Mesenteric fat pad (tissue), 1 donor: ENCODE results near the gene ASTN1. TPM values are rescaled to one million over a fixed set of nuclear protein-coding genes. Genes with fewer than 3 reads are reported as not detected.
"Not testable (repeated sequence)": the region's sequence is repeated elsewhere in the genome, so short reads cannot be mapped to it uniquely, and the experiment has no call there.

ENCODE experiments used
- DNase-seq: peaks from one replicate; pipeline ENCODE4 v3.0.0-alpha.2; 2020; ENCODE audit warnings: low spot score
- total RNA-seq: library from RNA; stranded (reverse); fragmentation: NEBNext Ultra II Directional; extraction: Animal tissue kit (Norgen Biotek cat#: 25700); gene quantifications from one replicate; pipeline ENCODE4 v1.2.1, GENCODE V29; 2021
- donor health status: DM: yes; HTN: yes; CAD: no.

The ASTN1 gene
- total RNA-seq, 1 donor from 2014 or later: 0.32 TPM

DNA sequence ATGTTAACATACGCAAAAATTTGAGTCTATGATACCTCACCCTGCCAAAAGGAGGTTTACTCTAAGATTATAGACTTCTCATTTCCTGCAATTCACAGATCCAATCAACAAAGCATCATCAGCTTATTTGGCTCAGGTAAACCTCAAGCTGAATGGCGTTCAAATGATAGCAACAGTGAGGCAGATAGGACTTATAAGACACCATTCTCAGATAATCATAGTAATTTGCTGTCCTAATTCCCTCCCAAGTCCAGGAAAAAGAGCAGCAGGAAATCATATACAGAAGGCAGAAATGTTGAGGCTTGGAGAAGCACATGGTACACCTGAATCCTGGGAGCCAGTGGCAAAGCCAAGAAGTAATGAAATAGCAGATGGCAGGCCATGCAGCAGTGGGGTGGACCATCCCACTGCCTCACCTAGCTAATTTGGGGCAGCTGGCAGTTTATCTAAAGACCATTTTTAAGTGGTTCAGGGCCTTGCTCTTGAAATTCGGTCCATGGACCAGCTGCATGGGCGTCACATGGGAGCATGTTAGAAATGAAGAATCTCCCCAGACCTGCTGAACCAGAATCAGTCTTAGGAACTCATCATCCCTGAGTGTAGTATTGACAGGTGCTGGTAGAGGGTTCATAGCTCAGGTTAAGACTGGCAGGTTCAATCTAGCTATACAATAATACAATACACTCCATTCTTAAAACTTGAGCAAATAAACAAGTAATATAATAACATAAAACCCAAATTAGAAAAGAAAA is 57.7 kb downstream of the ASTN1 start:
- DNase-seq: no peak

DNA sequence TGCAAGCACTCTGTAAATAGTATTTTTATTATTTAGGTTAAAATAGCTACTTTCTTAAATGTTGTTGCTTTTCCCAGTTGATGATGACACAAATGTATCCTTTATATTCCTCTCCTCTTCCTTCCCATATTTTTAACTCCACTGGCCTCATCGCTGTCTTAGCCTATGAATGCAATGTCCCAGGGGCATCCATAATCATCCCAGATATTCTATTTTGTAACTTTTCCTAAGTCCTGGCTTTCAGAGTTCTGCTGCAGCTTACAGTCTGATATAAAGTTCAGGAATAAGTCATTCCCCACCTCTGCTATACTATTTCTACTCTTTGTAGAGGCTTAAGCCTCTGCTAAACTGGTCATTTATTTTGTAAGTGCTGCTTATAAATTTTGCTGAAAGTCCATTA is 58.3 kb downstream of the ASTN1 start:
- no peak for DNase-seq

DNA sequence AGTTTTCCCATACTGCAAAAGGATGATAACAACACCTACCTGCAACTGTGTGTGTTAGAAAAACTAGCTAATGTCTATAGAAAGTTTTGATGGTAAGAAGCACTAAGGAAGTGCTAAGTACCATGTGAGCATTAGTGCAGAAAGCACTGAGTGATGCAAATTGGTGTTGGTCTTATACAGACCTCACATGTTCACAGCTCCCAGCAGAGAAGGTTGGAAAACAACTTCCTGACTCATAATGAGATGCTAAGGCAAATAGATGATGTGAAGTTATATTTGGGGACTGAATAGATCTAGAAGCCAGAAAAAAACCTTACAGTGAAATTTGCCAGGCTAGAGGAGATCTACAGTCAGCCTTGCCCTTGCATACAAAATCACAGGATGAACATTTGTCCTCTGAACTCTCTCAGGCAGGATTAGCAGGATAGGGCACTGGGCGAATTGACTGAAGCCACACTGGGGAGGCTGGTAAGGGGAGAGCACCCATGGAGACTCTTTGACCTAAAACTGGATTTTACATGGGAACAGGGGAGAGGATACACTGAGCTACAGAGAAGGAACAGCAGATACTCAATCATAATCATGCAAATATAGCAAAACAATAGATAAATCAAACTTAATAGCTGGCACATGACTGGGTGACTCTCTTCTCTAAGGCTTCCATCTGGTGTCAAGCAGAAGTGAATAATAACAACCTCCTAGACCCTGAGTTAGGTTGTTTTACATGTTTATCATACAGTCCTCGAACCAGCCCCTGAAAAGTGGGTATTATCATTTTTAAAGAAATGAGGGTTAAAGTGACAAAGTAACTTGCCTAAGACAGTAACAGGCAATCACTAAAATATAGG is 61.3 kb downstream of the ASTN1 start:
- DNase-seq: no peak

DNA sequence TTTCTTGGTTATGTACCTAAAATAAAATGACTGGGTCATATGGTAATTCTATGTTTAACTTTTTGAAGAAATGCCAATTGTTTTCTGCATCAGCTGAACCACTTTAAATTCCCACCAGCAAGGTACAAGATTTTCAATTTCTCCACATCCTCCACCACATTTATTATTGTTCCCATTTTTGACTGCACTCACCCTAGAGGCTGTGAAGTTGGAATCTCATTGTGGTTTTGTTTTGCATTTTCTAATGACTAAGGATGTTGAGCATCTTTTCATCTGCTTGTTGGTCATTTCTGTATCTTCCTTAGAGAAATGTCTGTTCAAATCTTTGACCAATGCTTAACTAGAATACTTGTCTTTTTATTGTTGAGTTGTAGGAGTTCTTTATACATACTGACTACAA is 72.5 kb downstream of the ASTN1 start:
- no peak for DNase-seq

DNA sequence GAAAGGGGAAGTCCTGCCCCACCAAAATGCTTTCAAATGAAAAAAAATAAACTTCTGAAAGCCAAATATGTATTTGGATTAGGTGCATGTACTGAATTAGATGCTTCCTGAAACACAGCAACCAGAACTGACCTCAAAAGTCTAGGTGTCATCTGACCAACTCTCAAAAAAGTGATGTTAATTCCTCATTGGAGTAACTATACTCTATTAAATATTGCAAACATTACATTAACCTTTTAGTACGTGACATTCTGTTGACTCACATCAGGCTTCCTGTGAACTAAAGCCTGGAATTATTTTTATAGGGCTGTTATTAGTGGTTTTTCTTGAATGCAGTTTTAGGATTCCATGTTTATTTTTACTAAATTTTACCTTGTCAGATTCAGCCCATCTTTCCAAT is 73.5 kb downstream of the ASTN1 start:
- DNase-seq: no peak

DNA sequence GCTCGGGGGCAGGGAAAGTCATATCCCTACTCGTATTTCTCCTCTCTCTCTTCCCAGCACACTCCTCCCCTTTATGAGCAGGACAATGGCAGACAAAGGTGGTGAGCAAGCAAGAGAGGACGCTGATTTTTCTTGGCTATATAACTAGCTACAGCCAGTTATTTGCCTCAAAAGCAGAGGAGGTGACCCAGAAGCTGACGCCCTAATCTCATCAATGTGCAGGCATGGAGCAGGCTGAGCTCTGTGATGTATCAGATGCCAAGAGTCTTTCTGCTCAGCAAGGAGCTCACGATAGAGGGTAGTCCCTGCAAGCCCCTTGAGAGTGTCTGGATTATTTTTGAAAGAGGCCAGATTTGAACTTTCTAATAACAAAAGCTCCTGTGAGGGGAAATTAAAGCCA is 75.5 kb downstream of the ASTN1 start:
- DNase-seq: no peak

DNA sequence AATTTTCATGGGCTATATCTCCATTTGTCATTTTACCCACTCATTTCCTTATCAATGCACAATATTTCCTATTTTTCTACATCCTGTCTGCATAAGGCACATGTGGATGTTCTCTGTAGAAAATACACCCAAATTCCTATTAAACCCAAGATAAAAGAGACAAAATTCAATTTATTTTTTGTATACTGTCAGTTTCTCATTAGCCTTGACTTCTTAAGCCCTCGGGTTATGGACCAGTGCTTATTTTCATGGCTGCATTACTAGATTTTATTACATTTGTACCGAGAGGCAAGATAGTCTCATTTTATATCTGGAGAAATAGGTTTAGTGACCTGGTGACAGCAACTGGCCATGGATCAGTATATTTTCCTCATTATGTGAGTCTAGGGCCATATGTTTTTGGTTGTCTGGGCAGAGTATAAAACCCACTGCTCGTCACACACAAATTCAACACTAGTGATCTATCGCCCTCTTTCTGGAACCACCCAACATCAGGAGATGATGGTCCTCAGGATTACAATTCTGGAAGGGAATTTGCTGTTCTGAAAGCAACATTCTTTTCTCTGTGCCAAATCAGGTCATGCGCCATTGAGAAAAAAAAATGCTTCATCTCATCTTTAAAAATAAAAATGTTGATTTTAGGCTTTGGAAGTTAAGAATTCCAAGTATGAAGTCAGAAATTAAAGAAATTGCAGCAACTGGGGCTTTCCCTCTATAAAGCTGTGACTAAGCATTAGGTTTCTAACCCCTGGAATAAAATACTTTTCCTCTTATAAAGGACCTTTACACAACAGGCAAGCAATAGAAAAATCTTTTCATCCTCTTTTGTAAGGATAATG is 81.4 kb downstream of the ASTN1 start:
- no peak for DNase-seq

DNA sequence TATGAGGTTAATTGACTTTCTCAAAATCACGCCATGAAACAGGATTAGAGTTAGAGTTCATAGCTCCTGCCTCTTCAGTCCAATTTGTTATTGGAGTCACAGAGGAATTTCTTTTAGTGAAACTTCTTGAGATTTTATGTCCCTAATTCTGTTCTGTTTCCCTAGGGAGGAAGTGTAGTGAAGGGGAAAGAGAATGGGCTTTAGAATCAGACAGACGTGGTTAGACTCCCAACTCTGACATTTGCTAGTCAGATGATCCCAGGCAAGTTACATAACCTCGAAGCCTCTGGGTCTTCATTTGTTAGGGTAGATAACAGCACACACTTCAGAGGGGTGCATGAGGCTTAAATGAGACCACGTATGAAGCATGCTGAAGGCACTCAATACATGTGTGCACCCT is 83.9 kb downstream of the ASTN1 start:
- DNase-seq: no peak

DNA sequence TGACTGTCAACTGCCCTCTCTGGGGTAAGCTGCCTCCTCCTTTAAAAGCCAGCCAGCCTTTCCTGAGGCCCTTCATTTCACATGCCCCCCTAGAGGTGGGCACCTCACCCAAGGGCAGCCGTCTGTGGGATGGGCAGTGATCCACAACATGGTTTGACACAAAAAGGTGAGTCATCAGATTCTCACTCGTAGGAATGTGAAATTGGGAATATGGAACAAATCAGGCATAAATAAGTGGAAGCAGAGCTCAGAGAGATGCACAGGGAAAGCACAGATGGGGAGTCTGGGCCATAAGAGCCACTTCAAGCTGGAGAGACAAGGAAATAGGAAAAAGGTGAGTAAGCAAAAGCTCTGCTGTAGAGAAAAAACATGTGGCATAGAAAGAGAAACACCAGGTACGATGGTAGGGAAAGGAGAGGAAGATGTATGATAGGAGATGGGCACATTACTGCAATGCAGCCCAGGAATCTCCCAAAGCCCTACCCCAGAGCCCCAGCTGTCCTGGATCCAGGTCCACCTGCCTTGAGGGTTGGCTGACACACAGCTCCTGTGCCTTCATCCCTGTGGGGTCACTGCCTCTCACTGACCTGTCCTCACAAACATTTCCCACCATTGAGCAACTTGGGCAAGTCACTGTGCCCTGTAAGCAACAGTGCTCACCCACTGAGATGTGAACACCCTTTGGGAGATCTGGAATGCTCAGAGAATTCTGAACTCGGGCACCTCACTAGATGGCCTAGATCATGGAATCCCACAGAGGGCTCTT is 86.6 kb downstream of the ASTN1 start:
- DNase-seq: no peak

DNA sequence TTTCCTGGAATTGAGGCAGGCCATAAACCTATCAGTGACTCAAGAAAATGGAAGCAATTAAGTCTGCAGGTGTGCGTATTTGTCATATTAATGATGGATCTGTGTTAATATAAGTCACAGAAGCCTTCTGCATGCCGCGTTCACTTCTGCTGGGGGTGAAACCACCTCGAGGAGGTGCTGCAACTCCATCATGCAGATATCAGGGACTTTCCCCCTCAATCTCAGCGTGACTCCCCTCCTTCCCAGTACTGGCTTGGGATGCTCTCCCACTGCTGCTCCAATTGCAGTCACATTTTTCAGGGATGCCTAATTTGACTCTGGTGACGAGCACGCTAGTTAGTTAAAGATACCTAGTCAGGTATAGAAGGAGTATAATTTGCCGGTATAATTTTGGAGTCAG is 87.5 kb downstream of the ASTN1 start:
- DNase-seq: no peak

DNA sequence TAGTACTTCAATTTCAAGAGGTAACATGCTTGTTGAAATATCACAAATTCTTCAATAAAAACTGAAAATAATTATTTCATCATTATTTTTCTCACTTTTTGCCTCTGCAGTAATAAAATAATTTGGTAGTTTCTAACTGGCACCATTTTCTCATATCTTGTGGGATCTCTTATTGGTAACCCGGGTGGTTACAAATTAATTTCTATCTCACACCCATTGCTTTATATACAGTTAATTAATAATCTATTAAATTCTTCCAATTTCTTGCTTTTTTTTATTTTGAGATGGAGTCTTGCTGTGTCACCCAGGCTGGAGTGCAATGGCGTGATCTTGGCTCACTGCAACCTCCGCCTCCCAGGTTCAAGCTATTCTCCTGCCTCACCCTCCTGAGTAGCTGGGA is 89.7 kb downstream of the ASTN1 start:
- DNase-seq: not testable (repeated sequence)

DNA sequence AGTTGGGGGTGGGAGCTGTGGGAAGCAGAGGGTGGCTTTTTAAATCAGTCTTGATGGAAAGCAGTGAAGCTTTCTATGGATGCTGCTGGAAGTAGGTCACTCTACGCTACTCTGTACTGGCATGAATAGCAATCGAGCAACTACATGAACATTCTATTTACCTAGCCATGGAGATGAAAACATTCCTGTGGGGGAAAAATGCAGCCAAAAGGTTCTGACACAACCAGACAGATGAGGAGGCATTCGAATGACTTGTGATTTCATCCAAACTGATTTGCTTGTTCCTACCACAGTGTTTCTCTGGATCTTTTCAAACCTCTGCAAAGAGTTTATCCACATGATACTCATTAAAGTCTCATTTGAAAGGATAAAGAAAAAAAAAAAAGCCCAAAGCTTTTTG is 95.0 kb downstream of the ASTN1 start:
- DNase-seq: no peak

DNA sequence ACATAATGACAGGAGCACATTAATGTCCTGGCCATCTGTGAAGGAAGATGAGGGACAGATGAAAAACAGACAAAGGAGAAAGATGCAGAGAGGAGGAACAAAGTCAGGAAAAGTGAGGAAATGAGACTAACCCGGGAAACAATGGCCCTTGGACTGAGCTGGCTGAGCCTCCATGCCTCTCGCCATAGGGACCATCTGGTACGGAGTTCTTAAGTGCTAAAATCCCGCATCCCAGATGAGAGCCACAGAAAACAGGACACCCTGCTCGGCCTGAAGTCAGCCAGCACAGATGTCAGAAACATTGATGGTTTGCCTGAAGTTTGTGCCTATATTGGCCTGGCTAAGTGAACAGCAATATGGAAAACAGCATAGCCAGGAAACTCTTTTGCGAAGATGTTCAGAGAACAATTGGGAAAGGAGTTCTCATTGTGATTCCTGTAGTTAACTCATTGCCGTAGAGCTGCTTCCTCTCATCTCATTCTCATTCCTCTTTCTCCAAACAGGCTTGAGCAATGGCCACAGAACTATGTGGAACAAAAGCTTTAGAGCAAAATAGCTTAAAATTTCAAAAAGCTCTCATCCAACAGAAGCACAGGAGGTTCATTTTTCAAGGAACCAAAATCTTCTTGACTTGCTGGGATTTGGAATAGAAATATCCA is 96.6 kb downstream of the ASTN1 start:
- DNase-seq: no peak

DNA sequence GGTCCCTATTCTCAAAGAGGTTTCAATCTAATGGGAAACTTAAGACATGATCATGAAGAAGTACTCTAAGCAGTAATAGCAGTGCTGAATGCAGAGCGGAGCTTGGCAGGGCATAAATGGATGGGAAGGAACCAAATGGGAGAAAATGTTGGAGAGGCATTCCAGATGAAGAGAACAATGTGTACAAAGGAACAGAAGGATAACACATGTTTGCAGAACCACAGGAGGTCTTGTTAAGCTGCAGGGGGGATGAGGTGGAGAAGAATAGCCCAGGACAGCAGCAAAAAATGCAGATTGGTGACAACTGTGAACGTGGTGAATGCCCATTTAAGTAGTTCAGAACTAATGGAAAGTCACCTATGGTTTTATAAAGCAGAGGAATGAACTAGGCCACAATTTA is 99.1 kb downstream of the ASTN1 start:
- no peak for DNase-seq

DNA sequence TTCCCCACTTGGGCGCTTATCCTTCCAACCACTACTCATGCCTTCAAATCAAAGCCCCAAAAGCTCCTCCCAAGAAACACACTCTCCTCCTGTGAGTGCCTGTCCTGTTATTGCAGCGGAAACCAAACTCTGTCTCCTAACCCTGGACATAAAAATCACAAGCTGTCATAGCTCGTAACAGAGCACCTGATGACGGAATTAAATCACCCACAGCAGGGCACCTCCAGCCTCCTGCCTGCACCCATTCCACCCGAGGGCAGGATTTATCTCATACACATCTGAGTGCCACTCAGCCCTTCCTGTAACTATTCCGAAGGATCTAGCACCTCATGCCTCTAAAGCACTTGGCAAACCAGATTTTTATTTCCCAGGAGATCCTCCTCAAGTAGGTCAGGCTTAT is 100.9 kb downstream of the ASTN1 start:
- no peak for DNase-seq

DNA sequence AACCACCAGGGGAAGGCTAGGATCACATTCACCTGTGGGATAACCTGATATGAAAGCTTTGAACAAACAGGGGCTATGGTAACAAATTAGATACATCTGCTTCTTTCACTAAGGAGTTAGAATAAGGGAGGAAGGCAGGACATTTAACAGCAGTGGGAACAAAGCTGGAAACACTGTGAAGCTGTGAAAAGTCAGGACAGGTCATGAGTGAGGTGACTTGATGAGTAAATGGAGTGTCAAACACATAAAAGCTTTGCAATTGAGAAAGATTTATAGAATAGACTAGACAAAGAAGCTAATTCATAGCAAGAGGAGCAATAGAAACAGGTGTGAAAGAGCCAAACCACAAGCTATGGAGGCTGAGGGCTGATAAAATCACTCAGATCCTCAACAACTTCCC is 110.0 kb downstream of the ASTN1 start:
- no peak for DNase-seq

DNA sequence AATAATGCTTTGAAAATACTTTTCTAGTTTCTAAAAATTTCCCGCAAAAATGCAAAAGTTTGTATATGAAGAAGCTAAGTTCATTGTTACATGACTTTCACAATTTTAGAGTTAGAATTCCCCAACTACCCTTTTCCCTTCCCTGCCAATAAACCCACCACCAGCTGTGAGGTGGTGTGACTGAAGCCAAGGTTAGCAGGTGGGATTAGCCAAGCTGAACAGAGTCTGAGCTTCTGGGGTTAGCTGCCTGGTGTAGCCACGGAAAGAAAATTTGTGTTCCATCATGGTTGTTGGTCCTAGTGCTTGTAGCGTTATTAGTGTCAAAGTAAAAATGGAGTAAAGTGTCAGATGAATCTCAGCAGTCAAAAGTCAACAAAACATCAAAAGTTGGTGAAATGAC is 110.9 kb downstream of the ASTN1 start:
- DNase-seq: no peak

DNA sequence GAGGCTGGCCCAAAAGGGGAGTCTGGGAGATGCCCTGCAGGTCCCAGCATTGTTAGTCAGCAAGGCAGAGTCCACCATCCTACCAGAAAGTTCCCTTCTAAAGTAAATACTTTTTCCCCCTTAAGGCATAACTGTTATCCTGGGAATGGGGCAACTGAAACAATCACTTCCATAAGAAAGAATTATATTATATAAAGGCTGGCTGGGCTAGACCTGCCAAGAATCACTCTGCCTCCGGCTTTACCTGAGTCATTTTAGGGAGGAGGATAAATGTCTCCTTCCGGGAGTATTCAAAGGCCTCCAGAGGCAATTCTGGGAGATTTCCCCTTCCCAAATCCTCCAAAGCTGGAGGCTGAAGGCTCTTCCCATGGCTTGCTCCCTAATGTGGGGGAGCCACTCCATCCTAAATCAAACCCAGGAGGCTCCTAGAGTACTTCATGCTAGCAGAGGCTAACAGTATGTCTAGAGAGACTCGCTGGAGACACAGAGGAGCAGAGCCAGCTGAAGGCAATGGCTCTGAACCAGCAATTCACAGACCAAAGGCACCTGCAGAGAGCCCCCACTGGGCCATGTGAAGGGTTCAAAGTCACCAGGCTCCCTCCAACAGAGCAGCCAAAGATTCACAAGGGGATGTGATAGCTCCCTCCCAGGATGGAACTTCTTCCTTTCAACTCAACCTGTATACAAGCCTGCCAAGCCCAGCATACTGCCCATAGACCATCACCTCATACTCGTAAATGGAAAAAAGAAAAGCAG is 116.0 kb downstream of the ASTN1 start:
- no peak for DNase-seq

DNA sequence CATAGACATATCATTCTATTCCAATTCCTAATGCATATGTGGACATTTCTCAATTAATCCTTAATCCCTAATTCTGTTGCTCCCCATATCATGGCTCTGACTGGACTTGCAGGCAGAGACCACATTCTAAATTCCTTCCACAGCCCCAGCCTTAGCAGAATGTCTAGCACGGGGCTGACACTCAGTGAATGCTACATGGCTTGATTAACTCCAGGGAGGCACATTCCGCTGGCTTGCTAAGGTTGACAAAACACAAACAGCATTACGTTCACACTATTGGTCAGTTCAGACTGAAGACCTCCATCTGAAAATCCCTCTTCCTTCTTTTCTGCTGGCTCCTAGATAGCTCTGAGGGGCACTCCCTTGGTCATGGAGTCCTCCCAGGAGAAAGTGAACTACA is 119.4 kb downstream of the ASTN1 start:
- no peak for DNase-seq

DNA sequence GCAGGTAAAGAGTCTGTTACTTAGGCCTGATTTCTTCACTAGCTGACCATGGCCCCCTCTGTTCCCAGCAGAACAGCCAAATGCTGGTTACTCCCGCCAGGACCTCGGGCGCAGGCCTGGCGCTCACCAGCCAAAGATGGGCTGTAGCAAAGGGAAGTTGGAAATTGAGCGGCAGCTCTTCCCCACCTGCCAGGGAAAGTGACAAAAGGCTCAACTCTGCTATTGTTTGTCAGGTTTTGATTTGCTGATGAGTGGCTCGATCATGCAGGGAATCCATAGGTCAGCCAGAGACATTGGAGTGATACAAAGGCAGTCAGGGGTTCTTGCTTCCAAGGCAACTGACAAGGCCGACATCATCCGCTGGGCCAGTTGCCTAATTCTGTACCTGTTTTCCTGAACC is 120.1 kb downstream of the ASTN1 start:
- DNase-seq: no peak
